ENCODE measurements around the gene RPS17.
A peak's percentile ranks its signal among the peaks of the same experiment; 100 is the strongest.
"Not testable (repeated sequence)": the region's sequence is repeated elsewhere in the genome, so short reads cannot be mapped to it uniquely, and the experiment has no call there.

RPS17 gene

GRCh38 chr15:82545478-82545877 is 5.2 kb upstream of the RPS17 start:
- DNase-seq (ENCODE audit: low read depth), result no peak

GRCh38 chr15:82545002-82545401 is 4.7 kb upstream of the RPS17 start:
- no peak for DNase-seq (ENCODE audit: low read depth)

- DNase-seq (ENCODE audit: low read depth), result no peak
These were observed 4.2 kb upstream of the RPS17 start for GRCh38 chr15:82544431-82544830.

GRCh38 chr15:82543160-82543559 is 2.9 kb upstream of the RPS17 start:
- DNase-seq (ENCODE audit: low read depth), result no peak

DNA sequence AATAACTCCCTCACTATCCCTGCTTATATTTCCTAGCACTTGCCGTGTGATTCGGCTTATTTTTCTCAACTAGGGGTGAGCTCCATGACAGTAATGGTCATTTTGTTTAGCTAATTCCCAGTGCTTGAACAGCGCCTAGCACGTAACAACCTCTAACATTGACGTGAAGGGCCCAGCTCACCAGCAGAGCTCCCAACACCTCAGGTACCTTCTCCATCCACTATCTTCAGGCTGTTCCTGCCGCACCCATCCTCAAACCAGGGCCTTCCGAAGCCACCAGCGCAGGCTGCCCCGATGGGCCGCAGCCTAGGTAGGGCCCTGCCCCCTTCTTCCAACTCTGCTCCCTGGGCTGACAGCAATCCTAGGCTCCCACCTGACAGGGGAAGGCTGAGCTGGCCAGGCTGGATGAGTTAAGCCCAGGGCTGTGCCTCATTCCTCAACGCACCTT is 751 bp upstream of the RPS17 start:
- no peak for DNase-seq (ENCODE audit: low read depth)

DNA sequence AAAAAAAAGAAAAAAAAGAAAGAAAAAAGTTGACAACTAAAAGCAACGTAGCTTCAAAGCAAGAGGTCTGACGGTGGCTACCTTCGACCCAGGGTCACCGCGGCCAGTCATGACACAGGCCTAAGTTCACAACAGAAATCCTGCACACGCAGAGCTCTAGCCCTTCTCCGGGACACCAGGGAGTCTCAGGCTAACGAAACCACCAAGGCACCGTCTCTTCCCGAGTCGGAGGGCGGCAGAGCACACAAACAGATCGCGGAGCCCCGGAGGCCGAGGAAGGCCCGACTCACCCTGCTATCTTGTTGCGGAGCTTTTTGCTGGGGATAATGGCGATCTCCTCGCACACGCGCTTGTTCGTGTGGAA is 584 bp downstream of the RPS17 start:
- no peak for DNase-seq (ENCODE audit: low read depth)

DNA sequence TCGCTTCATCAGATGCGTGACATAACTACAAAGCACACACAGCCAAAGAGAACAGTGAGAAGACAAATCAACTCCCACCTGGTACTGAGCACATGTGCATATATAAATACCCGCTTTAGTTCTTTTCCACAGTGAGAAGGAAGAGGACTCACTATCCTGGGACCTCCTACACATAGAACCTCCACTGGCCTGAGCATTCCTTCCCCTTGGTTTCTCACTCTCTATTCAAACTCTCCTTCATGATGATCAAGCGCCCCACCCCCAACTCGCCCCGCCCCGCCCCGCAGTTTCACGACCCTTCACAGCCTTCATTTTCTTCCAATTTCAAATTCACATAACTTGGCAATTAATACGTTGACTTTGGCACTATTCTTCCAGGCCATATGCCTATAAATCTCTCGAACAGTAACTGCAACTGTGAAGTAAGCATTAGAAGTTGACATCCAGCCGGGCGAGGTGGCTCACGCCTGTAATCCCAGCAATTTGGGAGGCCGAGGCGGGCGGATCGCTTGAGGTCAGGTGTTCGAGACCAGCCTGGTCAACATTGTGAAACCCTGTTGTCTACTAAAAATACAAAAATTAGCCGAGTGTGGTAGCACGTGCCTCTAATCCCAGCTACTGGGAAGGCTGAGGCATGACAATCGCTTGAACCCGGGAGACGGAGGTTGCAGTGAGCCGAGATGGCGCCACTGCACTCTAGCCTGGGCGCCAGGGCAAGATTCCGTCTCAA is 1.1 kb downstream of the RPS17 start:
- no peak for DNase-seq (ENCODE audit: low read depth)

GRCh38 chr15:82537351-82537908 is 2.8 kb downstream of the RPS17 start:
- DNase-seq (ENCODE audit: low read depth), result no peak

DNA sequence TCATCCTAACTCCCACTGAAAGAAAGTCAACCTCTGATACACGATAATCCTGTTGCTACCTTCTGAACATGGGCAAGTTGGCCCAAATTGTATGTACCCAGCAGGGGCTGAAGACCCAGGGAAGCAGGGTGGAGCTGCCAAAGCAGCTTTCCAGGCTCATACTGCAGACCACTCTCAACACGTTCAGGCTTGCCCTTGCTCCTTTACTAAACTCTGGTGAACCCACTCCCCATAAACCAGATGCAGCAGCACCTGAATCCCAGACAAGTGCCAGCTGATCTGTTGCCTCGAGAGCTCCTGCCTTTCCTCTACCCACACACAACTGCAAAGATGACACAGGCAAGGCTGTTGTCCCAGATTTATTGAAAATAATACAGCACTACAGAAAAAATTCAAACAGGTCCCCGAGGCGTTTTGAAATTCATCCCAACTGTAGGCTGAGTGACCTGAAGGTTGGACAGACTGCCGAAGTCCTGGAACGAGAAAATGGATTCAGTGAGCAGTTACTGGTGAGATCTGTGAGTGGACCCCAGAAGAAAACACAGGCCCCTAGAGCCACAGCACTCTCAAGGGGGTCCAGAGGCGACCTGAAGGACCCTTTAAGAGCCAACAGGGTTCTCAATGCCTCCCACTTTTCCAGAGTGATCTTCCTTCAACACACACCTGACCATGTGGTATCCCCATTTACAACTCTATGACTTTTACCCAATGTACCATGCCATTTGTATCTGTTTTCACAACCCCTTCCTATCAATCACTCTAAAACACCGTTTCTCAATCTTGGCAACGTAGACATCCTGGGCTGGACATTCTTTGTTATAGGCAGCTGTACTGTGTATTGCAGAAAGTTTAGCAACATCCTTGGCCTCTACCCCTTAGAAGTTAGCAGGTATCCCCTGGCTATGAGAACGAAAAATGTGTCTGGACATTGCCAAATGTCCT is 3.6 kb downstream of the RPS17 start:
- DNase-seq (ENCODE audit: low read depth), result no peak

GRCh38 chr15:82535566-82536408 is 4.5 kb downstream of the RPS17 start:
- no peak for DNase-seq (ENCODE audit: low read depth)

- DNase-seq (ENCODE audit: low read depth), result not testable (repeated sequence)
These were observed 5.1 kb downstream of the RPS17 start for GRCh38 chr15:82535151-82535550.

GRCh38 chr15:82534457-82534861 is 5.8 kb downstream of the RPS17 start:
- not testable (repeated sequence) for DNase-seq (ENCODE audit: low read depth)

DNA sequence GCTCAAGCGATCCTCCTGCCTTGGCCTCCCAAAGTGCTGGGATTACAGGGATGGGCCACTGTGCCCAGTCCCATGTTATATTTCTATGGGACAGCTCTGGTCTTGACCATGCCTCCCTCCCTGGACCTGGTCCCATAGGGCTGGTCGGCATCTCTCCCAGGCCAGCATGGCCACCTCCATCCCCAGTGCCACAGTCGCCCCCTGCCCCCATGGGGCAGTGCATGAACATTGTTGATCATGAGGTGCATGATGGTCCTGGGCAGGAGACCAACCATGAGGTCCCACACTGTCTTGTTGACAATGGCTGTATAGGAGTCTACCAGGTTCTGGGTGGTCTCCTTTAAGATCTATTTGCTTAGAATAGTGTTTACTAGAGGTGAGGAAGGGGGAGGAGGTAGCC is 6.5 kb downstream of the RPS17 start:
- no peak for DNase-seq (ENCODE audit: low read depth)

DNA sequence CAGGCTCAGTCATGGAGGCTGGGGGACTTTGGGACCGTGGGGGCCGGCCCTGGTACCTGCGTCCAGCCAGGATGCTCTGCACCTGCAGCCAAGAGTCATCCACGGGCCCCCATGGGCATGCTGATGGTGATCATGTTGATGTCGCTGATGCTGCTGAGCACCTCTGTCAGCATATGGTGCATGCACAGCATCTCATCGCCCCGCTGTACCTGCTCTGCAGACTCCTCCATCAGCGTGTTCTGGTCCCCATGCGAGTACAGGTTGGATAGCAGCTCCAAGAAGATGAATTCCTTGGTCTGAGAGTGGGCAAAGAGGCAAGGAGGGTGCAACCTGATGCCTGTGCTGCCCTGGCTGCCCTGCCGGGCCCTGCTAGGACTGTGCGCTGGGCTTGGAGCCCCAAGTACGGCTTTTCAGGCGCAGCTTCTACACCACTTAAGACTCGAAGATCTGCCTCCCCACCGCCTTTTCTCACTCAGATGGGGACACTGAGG is 7.2 kb downstream of the RPS17 start:
- no peak for DNase-seq (ENCODE audit: low read depth)

DNA sequence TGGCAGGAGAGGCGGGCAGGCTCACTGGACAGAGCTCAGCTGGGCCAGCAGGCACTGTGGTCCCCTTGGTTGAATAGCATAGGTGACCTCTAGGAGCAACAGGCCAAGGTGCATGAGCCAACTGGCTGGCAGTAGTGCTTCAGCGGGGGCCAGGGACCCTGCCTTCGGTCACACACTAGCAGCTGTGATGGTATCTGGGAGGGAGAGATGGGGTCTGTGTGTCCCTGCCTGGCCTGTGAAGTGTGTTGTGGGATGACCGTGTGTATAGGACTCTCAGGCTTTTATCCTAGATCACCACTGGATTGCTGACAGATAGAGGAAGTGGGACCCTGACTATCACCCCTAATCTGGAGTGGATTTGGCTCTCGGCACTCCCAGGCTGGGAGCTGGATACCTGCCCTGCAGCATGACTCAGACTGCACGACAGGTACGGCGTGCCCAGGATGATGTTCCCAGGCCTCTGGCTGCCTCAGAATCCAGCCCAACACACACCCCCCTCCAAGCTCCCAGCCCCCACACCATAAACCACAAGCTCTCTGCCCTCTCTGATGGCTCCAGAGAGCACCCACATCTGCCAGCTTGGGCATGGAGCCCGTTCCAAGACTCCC is 7.8 kb downstream of the RPS17 start:
- no peak for DNase-seq (ENCODE audit: low read depth)

DNA sequence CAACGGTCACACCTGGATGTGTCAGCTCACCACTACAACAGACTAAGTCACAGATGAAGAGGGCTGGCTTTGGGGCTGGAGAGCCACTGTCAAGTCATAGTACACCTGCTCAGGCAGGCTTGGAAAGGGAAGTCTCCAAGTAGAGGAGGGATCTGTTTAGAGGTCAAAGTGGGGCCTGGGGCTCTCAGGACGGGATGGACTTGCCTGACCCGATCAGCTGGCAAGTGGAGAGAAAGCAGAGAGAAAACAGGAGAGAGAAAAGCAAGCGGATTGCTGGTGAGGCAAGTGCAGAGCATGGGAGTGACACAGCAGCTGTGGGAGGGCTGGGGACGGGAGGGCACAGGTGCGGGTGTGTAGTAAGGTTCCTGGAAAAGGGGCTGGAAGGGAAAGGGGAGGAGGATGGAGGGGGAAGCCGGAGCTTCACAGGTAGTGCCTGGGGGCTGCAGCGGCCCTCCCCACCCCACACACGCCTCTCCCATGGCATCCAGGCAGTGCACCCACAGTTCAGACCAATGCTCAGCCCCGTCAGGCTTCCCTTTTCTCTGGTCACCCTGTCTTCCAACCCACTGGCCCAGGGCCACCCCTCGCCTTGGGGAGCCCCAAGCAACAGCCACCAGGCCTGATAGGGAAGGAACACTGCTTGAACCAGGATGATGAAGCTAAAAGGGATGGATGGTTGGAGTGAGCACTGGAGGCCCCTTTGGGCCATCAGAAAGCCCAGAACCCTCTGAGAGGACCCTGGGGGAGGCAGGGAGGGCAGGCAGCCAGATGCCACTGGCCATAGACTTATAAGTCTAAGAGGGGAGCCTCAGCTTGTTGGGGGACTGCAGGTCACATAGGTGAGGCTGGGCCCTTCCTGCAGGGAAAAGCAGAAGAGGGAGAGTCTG is 8.5 kb downstream of the RPS17 start:
- no peak for DNase-seq (ENCODE audit: low read depth)

DNA sequence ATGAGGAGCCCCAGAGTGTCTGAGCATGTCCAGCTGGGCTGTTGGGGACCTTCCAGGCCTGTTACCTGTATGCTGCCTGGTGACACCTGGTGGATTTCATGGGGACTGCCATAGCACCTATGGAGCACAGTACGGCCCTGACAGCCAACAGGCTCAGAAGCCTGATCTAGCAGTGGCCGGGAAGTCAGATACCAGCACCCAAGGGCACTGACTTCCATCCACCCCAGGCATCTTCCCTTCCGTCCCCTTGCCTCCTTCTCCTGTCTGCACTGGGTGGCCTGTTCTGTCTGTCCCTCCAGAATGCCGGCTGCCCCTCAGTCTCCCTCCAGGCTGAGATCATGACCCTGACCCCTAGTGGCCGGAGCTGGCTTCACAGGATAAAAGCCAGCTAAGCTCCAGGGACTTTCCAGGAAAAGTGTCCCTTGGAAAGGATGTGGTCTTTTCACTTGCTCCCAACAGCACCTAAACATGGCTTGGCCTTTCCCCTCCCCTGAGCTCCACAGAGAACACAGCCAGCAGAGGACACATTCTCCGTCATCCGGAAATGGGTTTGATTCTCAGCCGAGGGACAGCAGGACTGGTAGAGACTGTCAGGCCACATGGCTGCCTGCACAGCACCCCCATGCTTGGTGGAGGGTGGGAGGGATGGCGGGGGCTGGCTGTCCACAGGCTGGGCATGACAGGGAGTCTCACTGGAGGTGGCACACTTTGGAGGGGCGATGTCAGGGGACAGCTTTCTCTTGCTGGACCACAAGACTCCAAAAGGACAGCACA is 9.5 kb downstream of the RPS17 start:
- peak; percentile 57 for DNase-seq (ENCODE audit: low read depth)

DNA sequence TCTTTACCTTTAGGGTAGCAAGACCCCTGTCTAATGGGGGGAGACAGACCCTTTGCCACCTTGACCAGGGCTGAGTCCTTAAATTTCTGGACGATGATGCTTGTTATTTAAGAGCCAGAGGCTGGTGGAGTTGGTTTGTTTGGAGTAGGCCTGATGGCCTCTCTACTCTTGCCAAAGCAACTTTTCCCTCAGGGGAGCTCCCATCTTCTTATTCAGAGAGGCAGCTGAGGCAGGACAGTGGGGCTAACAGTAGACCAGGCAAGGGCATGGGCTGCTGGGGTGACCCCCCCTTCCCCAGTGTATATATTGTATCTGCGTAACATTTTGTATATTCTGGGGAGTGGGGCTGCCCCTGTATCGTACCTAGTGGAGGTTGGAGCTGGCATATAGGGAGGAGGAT is 10.3 kb downstream of the RPS17 start:
- DNase-seq (ENCODE audit: low read depth), result no peak

DNA sequence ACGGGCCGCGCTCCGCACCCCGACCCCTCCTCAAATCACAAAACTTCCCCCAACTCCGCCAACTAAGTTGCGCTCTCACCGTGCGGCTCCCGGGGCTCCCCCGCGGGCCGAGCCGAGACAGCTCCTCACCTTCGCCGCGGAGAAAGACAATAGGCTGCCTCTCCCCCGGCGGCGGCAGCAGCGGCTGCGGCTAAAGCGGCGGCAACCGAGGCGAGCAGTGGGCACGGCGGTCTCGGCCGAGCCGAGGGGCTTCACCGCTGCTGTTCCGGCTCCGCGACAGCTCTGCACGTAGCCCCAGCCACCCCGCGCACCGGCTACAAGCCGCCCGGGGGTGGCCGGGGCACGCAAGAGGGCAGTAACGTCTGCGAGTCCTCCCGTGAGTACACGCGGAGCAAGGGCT is 26.7 kb downstream of the RPS17 start:
- not testable (repeated sequence) for DNase-seq (ENCODE audit: low read depth)

- not testable (repeated sequence) for DNase-seq (ENCODE audit: low read depth)
These were observed 32.6 kb downstream of the RPS17 start for GRCh38 chr15:82507693-82508092.

Data from activated T-cell treated with anti-CD3 and anti-CD28 coated beads for 48 hours (primary cell).